GM12875 (cell line): Measurements from ENCODE around the gene TRPV4.

Source experiments
- H3K4me3 ChIP-seq: one replicate; pipeline ENCODE4 v1.5.1; 2011; ENCODE audit warnings: low read depth, low read length, control low read depth
- CTCF ChIP-seq: IDR thresholded peaks from 2 replicates; pipeline ENCODE4 v1.5.1; 2011; ENCODE audit warnings: low read depth, mild to moderate bottlenecking, control low read depth, inconsistent platforms, low read length, moderate library complexity, borderline replicate concordance; ENCODE audit not compliant: insufficient read depth

The TRPV4 gene

GRCh38 chr12:109744026-109744425, 89.2 kb downstream of the TRPV4 start:
- no peak overlapping the region for H3K4me3 ChIP-seq
- no peak for TF ChIP-seq CTCF

GRCh38 chr12:109743076-109743910, 89.9 kb downstream of the TRPV4 start:
- TF ChIP-seq CTCF = no peak
- H3K4me3 ChIP-seq = no peak overlapping the region

DNA sequence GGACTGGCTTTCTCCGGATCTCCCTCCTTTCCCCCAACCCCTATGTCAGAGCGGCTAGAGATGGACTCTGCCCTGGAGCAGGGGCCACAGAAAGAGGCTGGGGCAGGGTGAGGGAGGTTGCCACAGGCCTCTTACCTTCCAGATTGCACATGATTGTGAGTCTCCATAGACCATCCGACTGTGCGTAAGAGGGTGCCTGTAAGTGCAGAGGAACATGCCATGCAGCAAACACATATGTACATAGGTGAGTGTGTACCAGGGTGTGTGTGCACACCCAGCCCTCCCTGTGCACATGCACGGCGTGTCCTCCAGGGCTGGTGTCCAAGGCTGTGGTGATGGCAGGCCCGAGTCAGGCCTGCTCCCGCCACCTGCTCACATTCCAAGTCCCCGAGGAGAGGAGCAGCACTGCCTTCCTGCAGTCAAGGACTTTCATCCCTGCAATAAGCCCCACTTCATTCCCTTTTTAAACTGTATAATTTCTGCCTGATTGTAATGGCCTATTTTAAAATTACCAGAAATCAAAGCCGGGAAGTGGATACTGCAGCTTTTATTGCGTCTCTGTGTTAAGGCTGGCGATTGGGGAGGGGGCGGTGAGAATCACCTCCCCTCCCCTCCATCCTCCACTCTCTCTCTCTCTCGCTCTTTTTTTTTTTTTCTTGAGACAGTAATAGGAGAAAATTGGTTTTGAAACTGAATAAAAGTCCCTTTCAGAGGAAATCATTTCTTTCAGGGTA, 91.1 kb downstream of the TRPV4 start:
- H3K4me3 ChIP-seq = no peak overlapping the region
- no peak for TF ChIP-seq CTCF

DNA sequence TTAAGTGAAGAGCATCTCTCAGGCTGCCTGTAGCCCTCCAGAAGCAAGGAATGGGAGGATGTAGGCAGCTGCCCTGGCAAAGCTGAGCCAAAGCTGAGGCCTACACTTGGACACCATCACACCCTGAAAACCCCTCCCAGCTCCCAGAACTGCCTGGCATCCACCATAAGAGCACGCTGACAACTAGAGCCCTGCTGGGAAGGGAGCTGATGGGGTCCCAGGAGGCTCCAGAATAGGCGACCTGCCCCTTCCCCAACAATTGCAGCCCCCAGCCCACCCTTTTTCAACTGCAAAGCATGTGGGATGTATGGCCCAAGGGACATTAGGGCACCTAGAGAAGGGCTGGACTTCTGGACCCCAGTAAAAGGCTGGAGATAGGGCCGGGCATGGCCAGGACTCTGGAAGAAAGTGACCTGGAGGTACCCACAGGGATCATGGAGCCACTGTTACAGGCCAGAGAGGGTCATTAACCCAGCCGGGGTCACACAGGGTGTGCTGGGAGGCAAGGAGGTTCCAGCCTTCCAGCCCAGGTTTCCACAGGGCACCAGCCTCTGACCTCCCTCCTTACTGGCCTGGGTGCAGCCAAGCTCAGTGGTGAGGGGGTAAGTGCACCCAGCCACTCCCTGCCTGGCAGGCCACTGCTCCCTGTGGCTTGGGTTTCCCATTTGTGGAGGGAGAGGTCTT, 91.8 kb downstream of the TRPV4 start:
- no peak overlapping the region for H3K4me3 ChIP-seq
- TF ChIP-seq CTCF = no peak

GRCh38 chr12:109740694-109741245, 92.4 kb downstream of the TRPV4 start:
- no peak for TF ChIP-seq CTCF
- no peak overlapping the region for H3K4me3 ChIP-seq

GRCh38 chr12:109739747-109740693, 93.2 kb downstream of the TRPV4 start:
- H3K4me3 ChIP-seq = no peak overlapping the region
- peak; percentile 48; the same call in 1 of the 2 replicates for TF ChIP-seq CTCF
